GM10248 (cell line): ENCODE data around the gene PREPL.

Source experiments
- CTCF ChIA-PET: fragments of 300-600 bp; sonication (Branson Sonifier 250); formaldehyde crosslinking; extraction: SDS; loops from one replicate; lab custom pipeline; 2021; ENCODE audit warnings: antibody characterized with exemption; lab: Yijun Ruan, JAX
- POLR2A ChIA-PET: fragments of 350-650 bp; sonication (Branson Sonifier 250); formaldehyde crosslinking; extraction: SDS; loops from one replicate; lab custom pipeline; 2020; ENCODE audit warnings: antibody characterized with exemption; lab: Yijun Ruan, JAX
- DNase-seq: peaks from one replicate; pipeline ENCODE4 v3.0.0; 2012; ENCODE audit errors: extremely low spot score
- CTCF ChIP-seq: IDR thresholded peaks from 2 replicates; pipeline ENCODE4 v1.5.1; 2012; ENCODE audit warnings: mild to moderate bottlenecking, low read depth; ENCODE audit errors: extremely low read depth, missing control alignments, control extremely low read depth

Gene PREPL

GRCh38 chr2:44335806-44336538, 25.3 kb downstream of the PREPL start:
- ChIA-PET CTCF (interaction anchor here (1.5 to 1.6 kb wide), 2 partner anchors 13 to 1250 kb away, joined by 3 to 8 read pairs; no protein-coding TSS in a partner anchor), POLR2A (interaction anchor here (1.0 kb wide), 1 partner anchor 26 kb away, joined by 3 read pairs; the partner anchor contains the start of genes CAMKMT and PREPL)
- no peak for DNase-seq
- no peak for TF ChIP-seq CTCF

GRCh38 chr2:44333994-44334393, 27.3 kb downstream of the PREPL start:
- ChIA-PET POLR2A (no interaction called here), CTCF (interaction anchor here (1.0 to 1.4 kb wide), 2 partner anchors 9 to 11 kb away, joined by 3 to 6 read pairs; no protein-coding TSS in a partner anchor)
- no peak for TF ChIP-seq CTCF
- no peak for DNase-seq

GRCh38 chr2:44330801-44331200, 30.5 kb downstream of the PREPL start:
- no peak for DNase-seq
- CTCF ChIA-PET = no interaction called here
- POLR2A ChIA-PET = no interaction called here
- TF ChIP-seq CTCF = no peak

- CTCF ChIA-PET = interaction anchor here (1.0 to 1.9 kb wide), 6 partner anchors 9 to 38 kb away, joined by 3 to 5 read pairs (median 4); no protein-coding TSS in a partner anchor
- TF ChIP-seq CTCF = no peak
- DNase-seq = no peak
- POLR2A ChIA-PET = no interaction called here
These were observed 32.0 kb downstream of the PREPL start for GRCh38 chr2:44329343-44329742.

- no peak for TF ChIP-seq CTCF
- POLR2A ChIA-PET = no interaction called here
- CTCF ChIA-PET = interaction anchor here (1.0 to 1.9 kb wide), 4 partner anchors 9 to 37 kb away, joined by 3 to 4 read pairs (median 4); no protein-coding TSS in a partner anchor
- no peak for DNase-seq
These were observed 32.5 kb downstream of the PREPL start for GRCh38 chr2:44328750-44329149.

- ChIA-PET CTCF (no interaction called here), POLR2A (no interaction called here)
- no peak for TF ChIP-seq CTCF
- no peak for DNase-seq
These were observed 34.6 kb downstream of the PREPL start for GRCh38 chr2:44326548-44327264.
